HG02981 (cell line): ENCODE results near the gene TMEM115.

Experiments
- ATAC-seq: cut with Tn5 transposase; IDR thresholded peaks from one replicate; pipeline ENCODE4 v1.9.1; 2021; ENCODE audit warnings: mild to moderate bottlenecking, moderate library complexity; ENCODE audit not compliant: unreplicated experiment

TMEM115 gene

GRCh38 chr3:50378757-50379156, 19.4 kb upstream of the TMEM115 start:
- no peak for ATAC-seq

GRCh38 chr3:50378024-50378423, 18.7 kb upstream of the TMEM115 start:
- ATAC-seq = no peak

GRCh38 chr3:50375258-50375931, 16.1 kb upstream of the TMEM115 start:
- no peak for ATAC-seq

- ATAC-seq = no peak
These were observed 15.3 kb upstream of the TMEM115 start for GRCh38 chr3:50374363-50375257.

GRCh38 chr3:50373146-50374051, 14.1 kb upstream of the TMEM115 start:
- ATAC-seq = no peak

- no peak for ATAC-seq
These were observed 13.0 kb upstream of the TMEM115 start for GRCh38 chr3:50372349-50372748.

- no peak for ATAC-seq
These were observed 11.9 kb upstream of the TMEM115 start for GRCh38 chr3:50371133-50371685.

GRCh38 chr3:50370594-50370993, 11.3 kb upstream of the TMEM115 start:
- ATAC-seq = no peak

GRCh38 chr3:50369012-50369670, 9.8 kb upstream of the TMEM115 start:
- no peak for ATAC-seq

- no peak for ATAC-seq
These were observed 6.5 kb upstream of the TMEM115 start for GRCh38 chr3:50365842-50366220.

GRCh38 chr3:50365080-50365841, 5.9 kb upstream of the TMEM115 start:
- ATAC-seq = peak; percentile 89

GRCh38 chr3:50364573-50365079, 5.3 kb upstream of the TMEM115 start:
- no peak for ATAC-seq

- no peak for ATAC-seq
These were observed 414 bp upstream of the TMEM115 start for GRCh38 chr3:50359760-50360110.

- no peak for ATAC-seq
These were observed 888 bp downstream of the TMEM115 start for GRCh38 chr3:50358355-50358910.

- no peak for ATAC-seq
These were observed 1.8 kb downstream of the TMEM115 start for GRCh38 chr3:50357481-50357880.

- ATAC-seq = no peak
These were observed 2.8 kb downstream of the TMEM115 start for GRCh38 chr3:50356553-50356952.

- no peak for ATAC-seq
These were observed 3.3 kb downstream of the TMEM115 start for GRCh38 chr3:50355829-50356552.

- no peak for ATAC-seq
These were observed 4.5 kb downstream of the TMEM115 start for GRCh38 chr3:50354850-50355249.
